ENCODE measurements around the gene ADAMTS7.

GRCh38 chr15:78752492-78753358, 58.5 kb downstream of the ADAMTS7 start:
- TF ChIP-seq CTCF (IDR thresholded peaks at IDR 0.05) = no peak
- no peak for TF ChIP-seq POLR2A (IDR thresholded peaks at IDR 0.05)

All from uterus (tissue), 2 donors.